ENCODE data around the gene RRM1.

RRM1 gene

GRCh38 chr11:4154503-4154902 lies 59.9 kb downstream of the RRM1 start:
- TF ChIP-seq TAF1 (IDR thresholded peaks at IDR 0.05; ENCODE audit: low read depth), result no peak
- TF ChIP-seq CREB1 (IDR thresholded peaks at IDR 0.05; ENCODE audit: low read depth), result no peak
- no peak for TF ChIP-seq NFIC (IDR thresholded peaks at IDR 0.05)
- TF ChIP-seq MAX (IDR thresholded peaks at IDR 0.05), result no peak
- TF ChIP-seq CEBPB (IDR thresholded peaks at IDR 0.05), result no peak
- no peak for TF ChIP-seq ZBTB7A (IDR thresholded peaks at IDR 0.05; ENCODE audit: low read depth)
- TF ChIP-seq EGR1 (IDR thresholded peaks at IDR 0.05), result no peak
- TF ChIP-seq, protein P1, sequence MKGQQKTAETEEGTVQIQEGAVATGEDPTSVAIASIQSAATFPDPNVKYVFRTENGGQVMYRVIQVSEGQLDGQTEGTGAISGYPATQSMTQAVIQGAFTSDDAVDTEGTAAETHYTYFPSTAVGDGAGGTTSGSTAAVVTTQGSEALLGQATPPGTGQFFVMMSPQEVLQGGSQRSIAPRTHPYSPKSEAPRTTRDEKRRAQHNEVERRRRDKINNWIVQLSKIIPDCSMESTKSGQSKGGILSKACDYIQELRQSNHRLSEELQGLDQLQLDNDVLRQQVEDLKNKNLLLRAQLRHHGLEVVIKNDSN (IDR thresholded peaks at IDR 0.05), result no peak
- TF ChIP-seq YY1 (IDR thresholded peaks at IDR 0.05; ENCODE audit: low read depth), result no peak
- TF ChIP-seq, protein P2, sequence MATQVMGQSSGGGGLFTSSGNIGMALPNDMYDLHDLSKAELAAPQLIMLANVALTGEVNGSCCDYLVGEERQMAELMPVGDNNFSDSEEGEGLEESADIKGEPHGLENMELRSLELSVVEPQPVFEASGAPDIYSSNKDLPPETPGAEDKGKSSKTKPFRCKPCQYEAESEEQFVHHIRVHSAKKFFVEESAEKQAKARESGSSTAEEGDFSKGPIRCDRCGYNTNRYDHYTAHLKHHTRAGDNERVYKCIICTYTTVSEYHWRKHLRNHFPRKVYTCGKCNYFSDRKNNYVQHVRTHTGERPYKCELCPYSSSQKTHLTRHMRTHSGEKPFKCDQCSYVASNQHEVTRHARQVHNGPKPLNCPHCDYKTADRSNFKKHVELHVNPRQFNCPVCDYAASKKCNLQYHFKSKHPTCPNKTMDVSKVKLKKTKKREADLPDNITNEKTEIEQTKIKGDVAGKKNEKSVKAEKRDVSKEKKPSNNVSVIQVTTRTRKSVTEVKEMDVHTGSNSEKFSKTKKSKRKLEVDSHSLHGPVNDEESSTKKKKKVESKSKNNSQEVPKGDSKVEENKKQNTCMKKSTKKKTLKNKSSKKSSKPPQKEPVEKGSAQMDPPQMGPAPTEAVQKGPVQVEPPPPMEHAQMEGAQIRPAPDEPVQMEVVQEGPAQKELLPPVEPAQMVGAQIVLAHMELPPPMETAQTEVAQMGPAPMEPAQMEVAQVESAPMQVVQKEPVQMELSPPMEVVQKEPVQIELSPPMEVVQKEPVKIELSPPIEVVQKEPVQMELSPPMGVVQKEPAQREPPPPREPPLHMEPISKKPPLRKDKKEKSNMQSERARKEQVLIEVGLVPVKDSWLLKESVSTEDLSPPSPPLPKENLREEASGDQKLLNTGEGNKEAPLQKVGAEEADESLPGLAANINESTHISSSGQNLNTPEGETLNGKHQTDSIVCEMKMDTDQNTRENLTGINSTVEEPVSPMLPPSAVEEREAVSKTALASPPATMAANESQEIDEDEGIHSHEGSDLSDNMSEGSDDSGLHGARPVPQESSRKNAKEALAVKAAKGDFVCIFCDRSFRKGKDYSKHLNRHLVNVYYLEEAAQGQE (IDR thresholded peaks at IDR 0.05; ENCODE audit: low read depth), result no peak
- no peak for TF ChIP-seq TCF12 (IDR thresholded peaks at IDR 0.05; ENCODE audit: low read depth)
- no peak for TF ChIP-seq TEAD4 (IDR thresholded peaks at IDR 0.05)
- no peak for TF ChIP-seq EP300 (IDR thresholded peaks at IDR 0.05; ENCODE audit: borderline replicate concordance)
- no peak for TF ChIP-seq RAD21 (IDR thresholded peaks at IDR 0.05; ENCODE audit: low read depth)
- TF ChIP-seq FOXM1 (IDR thresholded peaks at IDR 0.05; ENCODE audit: borderline replicate concordance, low read depth), result no peak

DNA sequence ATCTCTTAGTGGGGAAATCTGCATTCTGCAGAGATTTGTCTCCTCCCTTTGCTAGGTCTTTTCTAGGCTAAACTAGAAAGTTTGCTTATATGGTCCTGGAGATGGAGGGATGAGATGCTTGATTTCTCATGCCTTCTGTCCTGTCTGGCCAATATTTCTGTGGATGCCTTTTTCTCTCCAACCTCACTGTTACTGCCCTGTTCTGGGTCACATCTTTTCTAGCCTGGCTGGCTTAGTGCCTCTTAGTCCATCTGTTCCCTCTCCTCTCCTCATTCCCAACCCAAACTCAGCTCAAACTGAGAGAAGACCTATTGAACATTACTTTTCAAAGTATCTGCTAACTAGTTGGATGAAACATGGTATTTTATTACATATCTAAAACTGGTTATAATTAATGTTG lies 62.0 kb downstream of the RRM1 start:
- TF ChIP-seq YY1 (IDR thresholded peaks at IDR 0.05; ENCODE audit: low read depth) (no peak), TAF1 (IDR thresholded peaks at IDR 0.05; ENCODE audit: low read depth) (no peak), ZBTB7A (IDR thresholded peaks at IDR 0.05; ENCODE audit: low read depth) (no peak), CREB1 (IDR thresholded peaks at IDR 0.05; ENCODE audit: low read depth) (no peak), RAD21 (IDR thresholded peaks at IDR 0.05; ENCODE audit: low read depth) (no peak), EGR1 (IDR thresholded peaks at IDR 0.05) (no peak)

GRCh38 chr11:4161305-4161704 lies 66.7 kb downstream of the RRM1 start:
- no peak for TF ChIP-seq RAD21 (IDR thresholded peaks at IDR 0.05; ENCODE audit: low read depth)
- no peak for TF ChIP-seq TCF12 (IDR thresholded peaks at IDR 0.05; ENCODE audit: low read depth)
- TF ChIP-seq CREB1 (IDR thresholded peaks at IDR 0.05; ENCODE audit: low read depth), result no peak
- no peak for TF ChIP-seq CEBPB (IDR thresholded peaks at IDR 0.05)
- TF ChIP-seq MAX (IDR thresholded peaks at IDR 0.05), result no peak
- TF ChIP-seq EGR1 (IDR thresholded peaks at IDR 0.05), result no peak

DNA sequence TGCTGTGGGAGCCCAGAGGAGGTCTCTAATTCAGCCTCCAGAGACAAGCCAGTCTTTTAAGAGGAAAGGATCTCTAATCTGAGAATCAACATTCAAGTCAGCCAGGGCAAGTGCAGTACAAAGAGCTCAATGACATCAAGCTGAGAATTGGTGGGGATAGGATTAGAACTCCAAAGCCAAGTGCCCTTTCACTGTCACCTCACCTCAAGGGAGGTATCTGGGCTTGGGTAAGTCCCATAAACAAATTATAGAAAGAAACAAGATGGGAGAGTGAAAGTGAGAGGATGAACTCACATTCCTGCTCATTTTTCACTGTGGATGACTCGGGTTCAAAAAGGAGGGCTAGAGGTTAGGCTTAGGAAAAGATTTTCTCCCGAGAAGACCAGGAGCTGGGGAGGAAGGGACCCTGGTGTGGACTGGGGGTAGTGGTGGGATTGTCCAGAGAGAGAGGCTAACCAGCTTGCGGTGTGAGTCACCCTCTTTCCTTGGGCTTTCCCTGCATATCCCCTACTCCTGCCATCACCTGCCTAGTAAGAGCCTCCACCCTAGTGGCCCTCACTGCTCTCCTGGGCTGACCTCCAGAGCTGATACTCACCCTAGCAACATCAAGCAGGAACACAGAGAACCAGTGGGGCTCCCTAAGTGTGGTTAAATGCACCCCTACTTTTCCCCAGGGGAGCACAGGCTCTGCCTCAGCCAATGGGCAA lies 70.4 kb downstream of the RRM1 start:
- TF ChIP-seq FOXM1 (IDR thresholded peaks at IDR 0.05; ENCODE audit: borderline replicate concordance, low read depth) (no peak), CREB1 (IDR thresholded peaks at IDR 0.05; ENCODE audit: low read depth) (no peak), EGR1 (IDR thresholded peaks at IDR 0.05) (no peak), RAD21 (IDR thresholded peaks at IDR 0.05; ENCODE audit: low read depth) (no peak), YY1 (IDR thresholded peaks at IDR 0.05; ENCODE audit: low read depth) (no peak), TEAD4 (IDR thresholded peaks at IDR 0.05) (no peak), CEBPB (IDR thresholded peaks at IDR 0.05) (no peak), NFIC (IDR thresholded peaks at IDR 0.05) (no peak), MAX (IDR thresholded peaks at IDR 0.05) (no peak), ZBTB7A (IDR thresholded peaks at IDR 0.05; ENCODE audit: low read depth) (no peak), TAF1 (IDR thresholded peaks at IDR 0.05; ENCODE audit: low read depth) (no peak), EP300 (IDR thresholded peaks at IDR 0.05; ENCODE audit: borderline replicate concordance) (no peak), TCF12 (IDR thresholded peaks at IDR 0.05; ENCODE audit: low read depth) (no peak)
- TF ChIP-seq, protein P1 (IDR thresholded peaks at IDR 0.05), result no peak
- TF ChIP-seq, protein P2 (IDR thresholded peaks at IDR 0.05; ENCODE audit: low read depth), result no peak

- TF ChIP-seq CEBPB (IDR thresholded peaks at IDR 0.05) (no peak), MAX (IDR thresholded peaks at IDR 0.05) (no peak)
Measured at GRCh38 chr11:4167292-4167691, 72.7 kb downstream of the RRM1 start.

GRCh38 chr11:4167758-4168157 lies 73.2 kb downstream of the RRM1 start:
- TF ChIP-seq EP300 (IDR thresholded peaks at IDR 0.05; ENCODE audit: borderline replicate concordance), result no peak
- no peak for TF ChIP-seq CREB1 (IDR thresholded peaks at IDR 0.05; ENCODE audit: low read depth)
- TF ChIP-seq RAD21 (IDR thresholded peaks at IDR 0.05; ENCODE audit: low read depth), result no peak
- no peak for TF ChIP-seq TAF1 (IDR thresholded peaks at IDR 0.05; ENCODE audit: low read depth)
- TF ChIP-seq, protein P2 (IDR thresholded peaks at IDR 0.05; ENCODE audit: low read depth), result no peak
- no peak for TF ChIP-seq ZBTB7A (IDR thresholded peaks at IDR 0.05; ENCODE audit: low read depth)
- TF ChIP-seq MAX (IDR thresholded peaks at IDR 0.05), result no peak
- TF ChIP-seq CEBPB (IDR thresholded peaks at IDR 0.05), result no peak
- TF ChIP-seq EGR1 (IDR thresholded peaks at IDR 0.05), result no peak
- no peak for TF ChIP-seq FOXM1 (IDR thresholded peaks at IDR 0.05; ENCODE audit: borderline replicate concordance, low read depth)
- no peak for TF ChIP-seq YY1 (IDR thresholded peaks at IDR 0.05; ENCODE audit: low read depth)
- TF ChIP-seq, protein P1 (IDR thresholded peaks at IDR 0.05), result no peak
- no peak for TF ChIP-seq NFIC (IDR thresholded peaks at IDR 0.05)
- no peak for TF ChIP-seq TEAD4 (IDR thresholded peaks at IDR 0.05)
- no peak for TF ChIP-seq TCF12 (IDR thresholded peaks at IDR 0.05; ENCODE audit: low read depth)
